HG03378 (cell line): ENCODE data around the gene TST.
"Not testable (repeated sequence)": the region's sequence is repeated elsewhere in the genome, so short reads cannot be mapped to it uniquely, and the experiment has no call there.

Experiments
- ATAC-seq: cut with Tn5 transposase; IDR thresholded peaks from one replicate; pipeline ENCODE4 v1.9.1; 2021; ENCODE audit warnings: mild to moderate bottlenecking, moderate library complexity; ENCODE audit not compliant: unreplicated experiment

TST gene

DNA sequence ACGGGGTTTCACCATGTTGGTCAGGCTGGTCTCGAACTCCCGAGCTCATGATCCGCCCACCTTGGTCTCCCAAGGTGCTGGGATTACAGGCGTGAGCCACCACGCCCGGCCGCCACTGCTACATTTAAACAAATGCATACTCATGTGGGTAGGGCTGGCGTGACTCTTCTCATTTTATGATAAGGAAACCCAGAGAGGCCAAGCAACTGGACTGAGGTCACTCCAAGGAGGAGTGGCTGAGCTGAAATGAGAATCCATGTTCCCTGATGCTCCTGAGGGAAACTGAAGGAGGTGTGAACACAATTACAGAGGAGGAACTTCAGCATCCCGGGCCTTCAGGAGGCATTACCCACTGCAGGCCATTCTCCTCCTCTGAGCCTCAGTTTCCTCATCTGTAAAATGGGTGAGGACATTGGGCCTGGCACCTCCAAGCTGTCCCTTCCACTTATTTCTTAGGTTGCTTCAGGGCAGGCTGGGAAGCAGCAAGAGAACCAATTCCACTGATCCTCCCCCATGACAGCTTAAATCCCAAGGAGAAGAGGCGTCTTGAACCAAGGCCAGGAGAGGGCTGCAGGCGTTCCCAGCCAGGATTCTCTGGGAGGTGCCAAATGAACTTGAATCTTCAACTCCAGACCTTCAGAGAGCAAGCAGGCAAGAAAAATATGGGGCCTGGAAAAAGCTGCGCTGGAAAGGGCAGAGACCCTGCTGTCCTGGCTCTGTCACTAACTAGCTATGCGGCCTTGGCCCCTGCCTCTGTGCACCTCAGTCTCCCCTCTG lies 2.9 kb downstream of the TST start:
- ATAC-seq = no peak

DNA sequence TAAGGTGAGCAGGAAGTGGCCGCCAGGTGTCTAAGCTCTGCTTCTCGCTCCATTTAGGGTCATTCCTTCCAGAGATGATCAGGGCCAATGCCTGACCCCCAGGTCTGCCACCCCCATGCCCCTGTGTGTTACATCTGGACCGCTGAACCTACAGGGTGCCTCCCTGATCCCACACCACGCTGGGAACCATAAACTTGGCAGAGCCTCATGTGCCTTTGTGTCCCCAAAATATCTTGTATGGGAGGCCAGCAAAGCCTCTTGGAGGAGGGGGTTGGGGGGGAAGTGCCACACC lies 3.7 kb downstream of the TST start:
- ATAC-seq = no peak

DNA sequence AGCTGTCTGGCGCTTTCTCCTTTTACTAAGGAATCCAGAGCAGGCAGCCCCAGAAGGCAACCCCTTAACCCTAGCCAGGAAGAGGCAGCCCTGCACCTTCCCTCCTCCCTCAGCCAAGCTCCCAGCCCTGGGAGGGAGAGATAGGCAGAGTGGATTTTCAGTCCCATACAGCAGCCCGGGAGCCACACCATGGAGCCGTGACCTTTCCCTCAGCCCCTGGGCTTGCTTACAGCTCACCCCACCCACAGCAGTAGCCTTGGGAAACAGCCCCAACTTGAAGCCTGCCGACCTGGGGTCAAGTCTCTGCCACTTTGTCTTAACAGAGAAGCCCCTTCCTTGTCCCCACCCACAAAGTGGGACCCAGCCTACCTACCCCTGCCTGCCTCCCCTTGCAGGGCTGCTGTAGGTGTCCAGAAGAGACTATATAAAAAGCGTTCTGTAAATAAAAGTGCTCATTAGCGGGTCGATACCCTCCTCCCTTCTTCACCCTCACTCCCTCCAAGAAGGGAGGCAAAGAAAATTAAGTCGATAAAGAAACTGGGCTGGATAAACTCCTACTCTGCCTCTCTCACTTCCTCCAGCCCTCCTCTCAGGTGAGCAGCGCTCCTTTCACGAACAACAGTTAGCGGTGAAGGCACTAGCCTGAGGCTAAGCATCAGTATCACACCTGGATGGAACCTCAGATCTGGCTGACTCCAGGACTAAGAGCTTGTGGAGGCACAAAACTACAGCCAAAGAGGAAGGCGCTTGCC lies 4.2 kb downstream of the TST start:
- no peak for ATAC-seq

DNA sequence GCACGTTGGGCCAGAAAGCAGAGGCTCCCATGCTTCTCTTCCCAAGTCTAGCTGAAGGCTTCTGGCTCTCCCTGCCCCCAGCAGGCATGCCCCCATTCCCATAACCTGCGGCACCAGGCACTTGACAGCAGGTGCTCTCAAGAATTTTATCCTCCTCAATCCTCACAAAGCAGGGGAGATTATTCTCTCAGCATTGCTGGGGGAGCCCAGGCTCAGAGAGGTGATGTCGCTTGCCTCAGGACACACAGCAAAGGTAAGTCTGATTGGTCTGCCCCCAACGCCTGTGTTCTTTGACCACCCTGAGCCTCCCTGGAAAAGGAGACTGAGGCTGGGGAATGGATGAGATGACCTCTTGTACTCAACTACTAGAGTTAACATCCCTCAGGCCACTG lies 4.8 kb downstream of the TST start:
- ATAC-seq = no peak

DNA sequence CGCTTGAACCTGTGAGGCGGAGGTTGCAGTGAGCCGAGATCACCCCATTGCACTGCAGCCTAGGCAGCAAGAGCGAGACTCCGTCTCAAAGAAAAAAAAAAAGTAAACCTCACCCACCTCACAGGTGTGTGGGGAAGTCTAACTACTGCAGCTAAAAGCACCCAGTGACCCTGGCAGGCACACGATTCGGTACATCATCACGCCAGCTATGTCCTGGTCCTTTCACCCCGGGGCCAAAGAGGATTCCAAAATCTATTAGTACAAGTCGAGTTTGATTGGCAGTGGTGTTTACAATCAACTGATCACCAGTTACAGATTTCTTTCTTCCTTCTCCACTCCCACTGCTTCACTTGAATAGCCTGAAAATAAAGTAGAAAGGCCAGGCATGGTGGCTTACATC lies 6.3 kb downstream of the TST start:
- no peak for ATAC-seq

- ATAC-seq = no peak
Measured at GRCh38 chr22:37012262-37012904, 6.9 kb downstream of the TST start.

- no peak for ATAC-seq
Measured at GRCh38 chr22:37011472-37011871, 7.8 kb downstream of the TST start.

GRCh38 chr22:37010976-37011375 lies 8.3 kb downstream of the TST start:
- no peak for ATAC-seq

- no peak for ATAC-seq
Measured at GRCh38 chr22:37010174-37010573, 9.1 kb downstream of the TST start.

DNA sequence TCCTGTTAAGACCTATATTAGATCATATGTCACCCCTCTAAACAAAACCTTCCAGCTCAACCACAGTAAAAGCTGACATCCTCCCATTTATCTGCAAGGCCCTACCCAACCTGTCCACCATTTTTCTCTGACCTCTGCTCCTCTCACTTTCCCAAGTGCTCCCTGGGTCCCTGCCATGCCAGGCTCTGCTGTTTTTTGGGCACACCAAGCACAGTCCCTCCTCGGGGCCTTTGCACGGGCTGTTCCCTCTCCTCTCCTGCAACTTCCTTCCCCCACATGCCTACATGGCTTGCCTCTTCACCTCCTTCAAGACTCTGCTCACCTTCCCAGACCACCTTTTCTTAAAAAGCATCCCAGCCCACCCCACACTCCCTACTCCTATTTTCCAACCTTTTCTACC lies 9.8 kb downstream of the TST start:
- no peak for ATAC-seq

DNA sequence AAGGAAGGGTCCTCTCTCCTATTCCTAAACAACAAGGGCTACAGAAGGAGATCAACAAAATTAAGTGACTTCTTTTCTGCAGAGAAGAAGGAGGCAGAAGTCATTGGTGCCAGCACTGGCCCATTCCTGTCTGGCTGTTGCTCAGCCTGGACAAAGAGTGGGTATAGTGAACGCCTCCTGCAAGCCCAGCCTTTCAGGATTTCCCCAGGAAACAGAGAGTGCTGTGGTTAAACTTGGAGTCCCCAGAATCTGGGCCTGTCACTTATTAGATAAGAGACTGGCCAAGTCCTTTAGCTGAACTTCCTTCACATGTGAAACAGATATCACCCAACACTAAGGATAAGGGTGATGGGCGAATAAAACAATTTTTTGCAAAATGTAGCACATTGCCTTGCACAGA lies 10.9 kb downstream of the TST start:
- no peak for ATAC-seq

DNA sequence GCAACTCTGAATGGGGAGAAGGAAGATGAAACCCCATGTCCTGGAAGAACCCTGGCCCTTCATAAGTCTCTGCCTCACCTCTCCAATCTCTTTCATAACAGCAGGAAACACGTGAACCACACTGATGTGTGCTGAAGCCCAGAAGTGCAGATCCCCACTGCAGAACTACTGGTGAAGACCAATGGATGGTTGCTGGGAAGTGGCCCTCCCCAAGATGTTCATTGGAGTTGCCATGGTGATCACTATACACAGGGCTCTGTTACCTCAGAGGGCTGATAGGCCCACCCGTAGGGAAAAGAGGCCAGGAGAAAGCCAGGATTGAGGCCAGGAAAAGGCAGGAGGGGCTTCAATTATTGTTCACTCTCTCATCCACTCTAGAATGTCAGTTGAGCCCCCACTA lies 11.6 kb downstream of the TST start:
- no peak for ATAC-seq

- no peak for ATAC-seq
Measured at GRCh38 chr22:37002633-37003032, 16.6 kb downstream of the TST start.

GRCh38 chr22:37001826-37002225 lies 17.4 kb downstream of the TST start:
- ATAC-seq = no peak

GRCh38 chr22:37000676-37001534 lies 18.3 kb downstream of the TST start:
- no peak for ATAC-seq

DNA sequence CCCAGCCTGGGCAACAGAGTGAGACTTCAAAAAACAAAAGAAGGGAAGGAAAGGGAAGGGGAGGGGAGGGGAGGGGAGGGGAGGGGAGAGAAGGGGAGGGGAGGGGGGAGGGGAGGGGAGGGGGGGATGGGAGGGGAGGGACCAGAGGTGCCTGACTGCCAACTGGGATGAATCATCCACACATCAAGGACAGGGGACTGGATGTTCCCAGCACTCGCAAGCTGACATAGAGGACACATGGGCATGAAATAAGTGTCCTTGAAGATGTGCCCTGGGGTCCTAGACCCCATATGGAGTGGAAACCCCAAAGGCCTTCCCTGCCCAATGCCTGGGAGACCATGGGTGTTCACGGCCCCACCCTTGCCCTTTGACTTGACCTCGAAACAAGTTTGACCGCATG lies 19.8 kb downstream of the TST start:
- ATAC-seq = no peak

DNA sequence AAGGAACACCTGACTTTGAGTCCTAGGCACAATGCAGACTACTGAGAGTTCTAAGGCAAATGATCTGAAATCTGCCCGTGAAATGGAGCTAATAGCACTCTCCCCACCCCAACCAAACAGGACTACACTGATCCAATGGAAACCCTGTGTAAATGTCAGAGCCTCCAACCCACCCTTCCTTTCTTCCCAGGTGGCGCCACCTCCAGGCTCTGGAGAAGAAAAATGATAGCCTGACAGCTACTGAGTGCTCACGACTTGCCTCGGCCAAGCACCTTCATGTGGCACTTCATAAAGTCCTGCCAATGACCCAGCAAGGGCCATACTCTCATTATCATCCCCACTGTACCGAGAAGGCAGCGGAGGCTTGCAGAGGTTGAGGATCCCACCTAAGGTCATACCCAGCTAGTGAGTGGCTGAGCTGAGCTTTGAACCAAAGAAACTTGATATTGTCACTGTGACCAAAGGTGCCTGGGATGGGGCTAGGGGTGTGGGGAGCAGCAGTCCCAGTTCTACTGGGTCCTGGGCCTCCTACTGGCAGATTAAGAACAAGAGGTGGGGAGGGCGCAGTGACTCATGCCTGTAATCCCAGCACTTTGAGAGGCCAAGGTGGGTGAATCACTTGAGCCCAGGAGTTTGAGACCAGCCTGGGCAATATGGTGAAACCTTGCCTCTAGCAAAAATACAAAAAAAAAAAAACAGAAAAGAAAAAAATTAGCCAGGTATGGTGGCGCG lies 20.5 kb downstream of the TST start:
- ATAC-seq = no peak

- ATAC-seq = no peak
Measured at GRCh38 chr22:36997746-36998145, 21.5 kb downstream of the TST start.

DNA sequence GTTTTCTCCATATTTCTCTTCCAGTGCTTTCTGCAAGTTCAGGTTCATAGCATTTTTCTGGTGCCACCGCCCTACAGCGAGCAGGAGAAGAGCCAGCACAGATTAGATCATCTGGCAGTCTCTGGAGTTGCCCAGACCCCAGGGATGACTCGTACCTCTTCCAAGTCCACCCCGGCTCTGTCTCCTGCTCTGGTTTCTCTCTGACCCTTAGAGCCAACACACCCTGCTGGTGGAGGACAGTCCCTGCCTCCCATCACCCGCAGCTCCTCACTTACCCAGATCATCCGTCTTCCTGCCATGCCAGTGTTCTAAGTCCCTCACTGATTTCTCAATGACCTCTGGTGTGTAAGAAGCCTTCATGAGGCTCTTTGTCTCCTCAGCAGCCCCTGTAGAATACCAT lies 28.0 kb downstream of the TST start:
- ATAC-seq = no peak

DNA sequence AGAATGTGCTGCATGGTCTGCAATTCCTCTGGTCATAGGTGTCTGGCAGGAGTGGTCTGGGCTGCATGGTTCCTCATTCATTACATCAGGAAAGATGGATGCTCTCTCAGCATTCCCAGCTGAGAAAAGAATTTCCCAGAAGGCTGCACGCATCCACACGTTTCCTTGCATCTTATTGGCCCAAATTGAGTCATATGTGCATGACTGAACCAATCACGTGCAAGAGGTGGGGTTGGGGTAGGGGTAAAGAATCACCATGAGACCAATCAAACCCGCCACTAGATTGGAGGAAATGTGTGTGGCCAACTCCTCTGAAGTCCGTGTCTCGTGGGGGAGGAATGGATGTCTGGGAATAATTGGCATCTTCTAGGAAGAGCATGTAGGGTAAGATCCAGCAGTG lies 28.8 kb downstream of the TST start:
- ATAC-seq = no peak

DNA sequence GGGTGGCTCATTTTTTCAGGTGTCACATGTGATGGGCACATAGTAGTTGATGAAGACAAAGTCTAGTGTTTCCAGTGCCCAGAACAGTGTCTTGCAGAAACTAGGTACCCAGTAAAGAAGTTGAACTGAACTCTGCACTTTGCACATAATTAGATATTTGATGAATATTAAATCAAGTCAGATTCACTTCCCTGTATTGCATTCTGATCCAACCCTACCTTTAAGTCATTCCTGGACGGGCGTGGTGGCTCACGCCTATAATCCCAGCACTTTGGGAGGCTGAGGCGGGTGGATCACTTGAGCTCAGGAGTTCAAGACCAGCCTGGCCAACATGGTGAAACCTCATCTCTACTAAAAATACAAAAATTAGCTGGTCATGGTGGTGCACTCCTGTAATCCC lies 30.2 kb downstream of the TST start:
- not testable (repeated sequence) for ATAC-seq
